HepG2 (cell line): ENCODE results near the gene LTBR. TPM values are rescaled to one million over a fixed set of nuclear protein-coding genes. Genes with fewer than 3 reads are reported as not detected.

Source experiments
- FOXP1 ChIP-seq, 2 experiments: fragments of 450-650 bp in 1 of 2; IDR thresholded peaks; 2 replicates each; pipeline ENCODE4 v1.6.1; 2017 to 2018; ENCODE audit warnings: antibody characterized with exemption in 1 of 2
- MYPOP ChIP-seq: sonication (generic); formaldehyde crosslinking; IDR thresholded peaks from 2 replicates; pipeline ENCODE4 v1.8.1; 2023; ENCODE audit warnings: mild to moderate bottlenecking, moderate library complexity, missing genetic modification reagents
- SP5 ChIP-seq: IDR thresholded peaks from 2 replicates; pipeline ENCODE4 v1.6.1; 2016; ENCODE audit warnings: low read depth, borderline replicate concordance
- TAF15 ChIP-seq: fragments of 200-400 bp; formaldehyde crosslinking; IDR thresholded peaks from one replicate; pipeline ENCODE4 v1.6.1; 2018; ENCODE audit warnings: mild to moderate bottlenecking, low read depth, low read length; ENCODE audit not compliant: poor library complexity, severe bottlenecking
- ZBED4 ChIP-seq: sonication (generic); formaldehyde crosslinking; IDR thresholded peaks from 2 replicates; pipeline ENCODE4 v1.4.0; 2020; ENCODE audit warnings: missing genetic modification reagents, borderline replicate concordance
- ZBTB10 ChIP-seq: sonication (generic); formaldehyde crosslinking; IDR thresholded peaks from 2 replicates; pipeline ENCODE4 v1.4.0; 2020; ENCODE audit warnings: missing genetic modification reagents, borderline replicate concordance
- ZBTB39 ChIP-seq: sonication (generic); formaldehyde crosslinking; IDR thresholded peaks from 2 replicates; pipeline ENCODE4 v1.5.0; 2020; ENCODE audit warnings: missing genetic modification reagents
- ZHX2 ChIP-seq, 2 experiments: sonication (generic) in 1 of 2; formaldehyde crosslinking in 1 of 2; IDR thresholded peaks; 2 replicates each; pipeline versions ENCODE4 v1.6.1 to v1.9.0; 2014 to 2022; ENCODE audit warnings: antibody characterized with exemption in 1 of 2, borderline replicate concordance in 1 of 2, inconsistent platforms in 1 of 2, low read depth in 1 of 2, missing genetic modification reagents in 1 of 2
- ZNF207 ChIP-seq: fragments of 450-650 bp; IDR thresholded peaks from 2 replicates; pipeline ENCODE4 v1.6.1; 2016; ENCODE audit warnings: antibody characterized with exemption, borderline replicate concordance
- ZSCAN30 ChIP-seq: sonication (generic); formaldehyde crosslinking; IDR thresholded peaks from 2 replicates; pipeline ENCODE4 v1.5.0; 2020; ENCODE audit warnings: mild to moderate bottlenecking, missing genetic modification reagents
- polyA plus RNA-seq, 8 experiments: library from polyadenylated mRNA; depleted of rRNA in 3 of 8; stranded (reverse) in 7 of 8; unstranded in 1 of 8; fragments of >200 nt; fragmentation: Illumina TruSeq in 4 of 8; extraction: Trizol in 4 of 8; gene quantifications; 2 replicates each; pipeline versions ENCODE4 v1.2.1 to v1.2.3, GENCODE V29; 2011 to 2016; ENCODE audit warnings: low read depth in 4 of 8, missing spikeins in 1 of 8, mixed read lengths in 1 of 8; ENCODE audit not compliant: insufficient read depth in 1 of 8
- total RNA-seq, 5 experiments: library from RNA; depleted of rRNA; stranded (reverse); fragments of >200 nt; fragmentation: Illumina TruSeq; extraction: Trizol; gene quantifications; 2 replicates each; pipeline ENCODE4 v1.2.3, GENCODE V29; 2016; ENCODE audit warnings: low read depth in 1 of 5

LTBR gene
- total and polyA plus RNA-seq, 2 of the 13 experiments (the other 11 are each of a cell fraction or from before 2014, with no cell fraction given), result 31.4 to 34.8 TPM

GRCh38 chr12:6363330-6364043, 20.5 kb upstream of the LTBR start (continued):
- TF ChIP-seq ZBTB10 (CRISPR knock-in tag), result peak; percentile 95; the same call in 1 of the 2 replicates
- no peak for TF ChIP-seq ZBTB39 (CRISPR knock-in tag)
- TF ChIP-seq SP5 (CRISPR knock-in tag), result peak; percentile 91
- peak; percentile 75; the same call in 1 of the 2 replicates for TF ChIP-seq ZBED4 (CRISPR knock-in tag)
- 0 out of 2 replicates have a peak, but pooled peaks have one; percentile 55 for TF ChIP-seq ZHX2 (IDR thresholded peaks at IDR 0.05; ENCODE audit: low read depth)
- no peak for TF ChIP-seq ZHX2 (CRISPR knock-in tag; IDR thresholded peaks at IDR 0.05; ENCODE audit: borderline replicate concordance)
- no peak for TF ChIP-seq ZSCAN30 (CRISPR knock-in tag)
- peak; percentile 59; the same call in 1 of the 2 replicates for TF ChIP-seq MYPOP (CRISPR knock-in tag)
- TF ChIP-seq ZNF207, result no peak
- no peak for TF ChIP-seq FOXP1 (IDR thresholded peaks at IDR 0.05)
- peak; percentile 62 for TF ChIP-seq FOXP1 (CRISPR knock-in tag; IDR thresholded peaks at IDR 0.05)
- TF ChIP-seq TAF15, result no peak
